Measurements from ENCODE around the gene COG5. TPM values are rescaled to one million over a fixed set of nuclear protein-coding genes. Genes with fewer than 3 reads are reported as not detected.

Gene COG5
- 57.9 TPM for polyA plus RNA-seq (2012; ENCODE audit: insufficient read length, low read depth)

GRCh38 chr7:107563775-107564552 lies at the start of gene COG5, which contains the start of gene DUS4L:
TSS of gene COG5 (minus strand) at chr7:107563920. CDS start at chr7:107563896, 24 bp downstream.
TSS of gene DUS4L (plus strand) at chr7:107563971. CDS start at chr7:107567071, 3,100 bp downstream.
- TF ChIP-seq REST (IDR thresholded peaks at IDR 0.05; ENCODE audit: insufficient read depth in 1 of 2, low read depth in 2 of 2, low read length in 2 of 2) (no peak; a peak in 1 of 4 replicates), FOXP2 (optimal IDR thresholded peaks at IDR 0.05; ENCODE audit: borderline replicate concordance, extremely low read depth, extremely low read length, insufficient read depth) (peak; percentile 89), SIN3A (IDR thresholded peaks at IDR 0.05; ENCODE audit: borderline replicate concordance, insufficient read depth, low read length) (peak; percentile 73; the same call in 1 of the 2 replicates), TAF1 (IDR thresholded peaks at IDR 0.05; ENCODE audit: borderline replicate concordance, insufficient read depth, low read length) (peak; percentile 39; the same call in 1 of the 2 replicates), POLR2AphosphoS5 (IDR thresholded peaks at IDR 0.05; ENCODE audit: low read depth, low read length) (peak; percentile 80)

GRCh38 chr7:107613439-107613838 lies 49.7 kb upstream of the COG5 start:
- no peak for TF ChIP-seq FOXP2 (optimal IDR thresholded peaks at IDR 0.05; ENCODE audit: borderline replicate concordance, extremely low read depth, extremely low read length, insufficient read depth)
- TF ChIP-seq POLR2AphosphoS5 (IDR thresholded peaks at IDR 0.05; ENCODE audit: low read depth, low read length) = no peak
- no peak for TF ChIP-seq SIN3A (IDR thresholded peaks at IDR 0.05; ENCODE audit: borderline replicate concordance, insufficient read depth, low read length)
- TF ChIP-seq REST (IDR thresholded peaks at IDR 0.05; ENCODE audit: insufficient read depth in 1 of 2, low read depth in 2 of 2, low read length in 2 of 2) = no peak
- no peak for TF ChIP-seq TAF1 (IDR thresholded peaks at IDR 0.05; ENCODE audit: borderline replicate concordance, insufficient read depth, low read length)

GRCh38 chr7:107610323-107610722 lies 46.6 kb upstream of the COG5 start:
- TF ChIP-seq POLR2AphosphoS5 (IDR thresholded peaks at IDR 0.05; ENCODE audit: low read depth, low read length) (no peak), TAF1 (IDR thresholded peaks at IDR 0.05; ENCODE audit: borderline replicate concordance, insufficient read depth, low read length) (no peak), REST (IDR thresholded peaks at IDR 0.05; ENCODE audit: insufficient read depth in 1 of 2, low read depth in 2 of 2, low read length in 2 of 2) (no peak)

- TF ChIP-seq FOXP2 (optimal IDR thresholded peaks at IDR 0.05; ENCODE audit: borderline replicate concordance, extremely low read depth, extremely low read length, insufficient read depth) (peak; percentile 25), POLR2AphosphoS5 (IDR thresholded peaks at IDR 0.05; ENCODE audit: low read depth, low read length) (no peak), REST (IDR thresholded peaks at IDR 0.05; ENCODE audit: insufficient read depth in 1 of 2, low read depth in 2 of 2, low read length in 2 of 2) (no peak)
Observed at GRCh38 chr7:107609811-107610261, 46.1 kb upstream of the COG5 start.

All from PFSK-1 (cell line).